ENCODE measurements around the gene CACNG4.

The CACNG4 gene

GRCh38 chr17:66990047-66990446, 25.5 kb downstream of the CACNG4 start:
- TF ChIP-seq CTCF (IDR thresholded peaks at IDR 0.05; ENCODE audit: low read depth, low read length) = no peak

GRCh38 chr17:66992911-66993442, 28.5 kb downstream of the CACNG4 start:
- in situ Hi-C loops (cut with HindIII; ENCODE audit: low sequenced_read_pairs) = no loop called here
- no peak for TF ChIP-seq CTCF (IDR thresholded peaks at IDR 0.05; ENCODE audit: low read depth, low read length)
- H3K4me3 ChIP-seq (ENCODE audit: low read depth, low read length) = no peak overlapping the region
- DNase-seq (ENCODE audit: low read depth, low spot score) = no peak

More at GRCh38 chr17:66990047-66990446, 25.5 kb downstream of the CACNG4 start:
- DNase-seq (ENCODE audit: low read depth, low spot score) = no peak
- in situ Hi-C loops (cut with HindIII; ENCODE audit: low sequenced_read_pairs) = no loop called here
- H3K4me3 ChIP-seq (ENCODE audit: low read depth, low read length) = no peak overlapping the region

GRCh38 chr17:66994361-66994760, 29.9 kb downstream of the CACNG4 start:
- no peak for TF ChIP-seq CTCF (IDR thresholded peaks at IDR 0.05; ENCODE audit: low read depth, low read length)
- H3K4me3 ChIP-seq (ENCODE audit: low read depth, low read length) = no peak overlapping the region
- in situ Hi-C loops (cut with HindIII; ENCODE audit: low sequenced_read_pairs) = no loop called here
- DNase-seq (ENCODE audit: low read depth, low spot score) = no peak

GRCh38 chr17:66994930-66995535, 30.5 kb downstream of the CACNG4 start:
- H3K4me3 ChIP-seq (ENCODE audit: low read depth, low read length) = no peak overlapping the region
- TF ChIP-seq CTCF (IDR thresholded peaks at IDR 0.05; ENCODE audit: low read depth, low read length) = no peak
- in situ Hi-C loops (cut with HindIII; ENCODE audit: low sequenced_read_pairs) = no loop called here
- no peak for DNase-seq (ENCODE audit: low read depth, low spot score)

GRCh38 chr17:66995944-66996343, 31.4 kb downstream of the CACNG4 start:
- H3K4me3 ChIP-seq (ENCODE audit: low read depth, low read length) = no peak overlapping the region
- TF ChIP-seq CTCF (IDR thresholded peaks at IDR 0.05; ENCODE audit: low read depth, low read length) = no peak
- in situ Hi-C loops (cut with HindIII; ENCODE audit: low sequenced_read_pairs) = no loop called here
- no peak for DNase-seq (ENCODE audit: low read depth, low spot score)

- DNase-seq (ENCODE audit: low read depth, low spot score) = no peak
- in situ Hi-C loops (cut with HindIII; ENCODE audit: low sequenced_read_pairs) = no loop called here
- no peak for TF ChIP-seq CTCF (IDR thresholded peaks at IDR 0.05; ENCODE audit: low read depth, low read length)
- H3K4me3 ChIP-seq (ENCODE audit: low read depth, low read length) = no peak overlapping the region
These were observed 32.4 kb downstream of the CACNG4 start for GRCh38 chr17:66996926-66997325.

Measured in astrocyte of the spinal cord (primary cell).